HG03571 (cell line): ENCODE results near the gene TIAL1.
"Not testable (repeated sequence)": the region's sequence is repeated elsewhere in the genome, so short reads cannot be mapped to it uniquely, and the experiment has no call there.

ENCODE experiments used
- ATAC-seq: cut with Tn5 transposase; IDR thresholded peaks from one replicate; pipeline ENCODE4 v1.9.1; 2021; ENCODE audit not compliant: unreplicated experiment

TIAL1 gene

GRCh38 chr10:119614686-119615085, 17.9 kb upstream of the TIAL1 start:
- ATAC-seq, result no peak

GRCh38 chr10:119613741-119614140, 17.0 kb upstream of the TIAL1 start:
- no peak for ATAC-seq

GRCh38 chr10:119611433-119611832, 14.7 kb upstream of the TIAL1 start:
- ATAC-seq, result no peak

GRCh38 chr10:119609516-119609915, 12.8 kb upstream of the TIAL1 start:
- no peak for ATAC-seq

GRCh38 chr10:119608316-119609155, 11.8 kb upstream of the TIAL1 start:
- no peak for ATAC-seq

GRCh38 chr10:119604468-119604867, 7.7 kb upstream of the TIAL1 start:
- ATAC-seq, result no peak

- no peak for ATAC-seq
Measured at GRCh38 chr10:119602241-119603095, 5.7 kb upstream of the TIAL1 start.

- ATAC-seq, result no peak
Measured at GRCh38 chr10:119598397-119598796, 1.6 kb upstream of the TIAL1 start.

- no peak for ATAC-seq
Measured at GRCh38 chr10:119597405-119598186, 832 bp upstream of the TIAL1 start.

- peak; percentile 4 for ATAC-seq
Measured at GRCh38 chr10:119595676-119596515, 868 bp downstream of the TIAL1 start.

- ATAC-seq, result no peak
Measured at GRCh38 chr10:119595134-119595675, 1.6 kb downstream of the TIAL1 start.

- no peak for ATAC-seq
Measured at GRCh38 chr10:119588071-119588470, 8.7 kb downstream of the TIAL1 start.

- no peak for ATAC-seq
Measured at GRCh38 chr10:119578355-119578754, 18.4 kb downstream of the TIAL1 start.

- no peak for ATAC-seq
Measured at GRCh38 chr10:119575991-119576390, 20.8 kb downstream of the TIAL1 start.

- no peak for ATAC-seq
Measured at GRCh38 chr10:119575506-119575905, 21.3 kb downstream of the TIAL1 start.

- no peak for ATAC-seq
Measured at GRCh38 chr10:119567978-119568377, 28.8 kb downstream of the TIAL1 start.

- ATAC-seq, result no peak
Measured at GRCh38 chr10:119562097-119562496, 34.7 kb downstream of the TIAL1 start.

- ATAC-seq, result not testable (repeated sequence)
Measured at GRCh38 chr10:119559511-119559910, 37.3 kb downstream of the TIAL1 start.

GRCh38 chr10:119556081-119556480, 40.7 kb downstream of the TIAL1 start:
- not testable (repeated sequence) for ATAC-seq

- no peak for ATAC-seq
Measured at GRCh38 chr10:119555178-119555784, 41.5 kb downstream of the TIAL1 start.
